Measurements from ENCODE around the gene FRMPD4. TPM values are rescaled to one million over a fixed set of nuclear protein-coding genes. Genes with fewer than 3 reads are reported as not detected.

The FRMPD4 gene
- total RNA-seq, 2 experiments from 2014 or later, result not detected

GRCh38 chrX:12595720-12596119 is 457.4 kb downstream of the FRMPD4 start:
- no peak for ATAC-seq (ENCODE audit: low read depth)
- DNase-seq, result no peak
- Mint-ChIP-seq H3K4me1 (no peaks in the 10 kb centered on the region), H3K27ac (no peak overlapping the region), H3K36me3 (no peaks in the 10 kb centered on the region), H3K27me3 (no peaks in the 10 kb centered on the region), H3K9me3 (no peaks in the 10 kb centered on the region), H3K4me3 (no peak overlapping the region)
- POLR2A ChIA-PET, result no interaction called here

GRCh38 chrX:12610079-12610478 is 471.8 kb downstream of the FRMPD4 start:
- POLR2A ChIA-PET, result no interaction called here
- Mint-ChIP-seq H3K4me1 (no peaks in the 10 kb centered on the region), H3K4me3 (no peak overlapping the region), H3K27me3 (peaks cover 3% of the 10 kb centered on the region), H3K27ac (no peak overlapping the region), H3K9me3 (no peaks in the 10 kb centered on the region), H3K36me3 (no peaks in the 10 kb centered on the region)
- DNase-seq, result no peak
- no peak for ATAC-seq (ENCODE audit: low read depth)

- Mint-ChIP-seq H3K27me3 (peaks cover 2% of the 10 kb centered on the region), H3K9me3 (no peaks in the 10 kb centered on the region), H3K36me3 (no peaks in the 10 kb centered on the region), H3K4me1 (no peaks in the 10 kb centered on the region), H3K4me3 (no peak overlapping the region), H3K27ac (no peak overlapping the region)
- POLR2A ChIA-PET, result no interaction called here
- ATAC-seq (ENCODE audit: low read depth), result no peak
- DNase-seq, result no peak
Measured at GRCh38 chrX:12611471-12611870, 473.2 kb downstream of the FRMPD4 start.

- no peak for ATAC-seq (ENCODE audit: low read depth)
- Mint-ChIP-seq H3K36me3 (no peaks in the 10 kb centered on the region), H3K4me1 (no peaks in the 10 kb centered on the region), H3K9me3 (no peaks in the 10 kb centered on the region), H3K27me3 (no peaks in the 10 kb centered on the region), H3K27ac (no peak overlapping the region), H3K4me3 (no peak overlapping the region)
- no peak for DNase-seq
- POLR2A ChIA-PET, result no interaction called here
Measured at GRCh38 chrX:12614266-12614665, 476.0 kb downstream of the FRMPD4 start.

- H3K9me3 Mint-ChIP-seq, result no peaks in the 10 kb centered on the region
- POLR2A ChIA-PET, result no interaction called here
- no peak overlapping the region for H3K27ac Mint-ChIP-seq
- H3K36me3 Mint-ChIP-seq, result no peaks in the 10 kb centered on the region
- ATAC-seq (ENCODE audit: low read depth) (no peak), DNase-seq (no peak)
- H3K4me1 Mint-ChIP-seq, result no peaks in the 10 kb centered on the region
- no peak overlapping the region for H3K4me3 Mint-ChIP-seq
- no peaks in the 10 kb centered on the region for H3K27me3 Mint-ChIP-seq
Measured at GRCh38 chrX:12615061-12615460, 476.8 kb downstream of the FRMPD4 start.

GRCh38 chrX:12617241-12617640 is 479.0 kb downstream of the FRMPD4 start:
- Mint-ChIP-seq H3K36me3 (no peaks in the 10 kb centered on the region), H3K9me3 (no peaks in the 10 kb centered on the region), H3K27ac (no peak overlapping the region), H3K4me3 (no peak overlapping the region), H3K4me1 (no peaks in the 10 kb centered on the region), H3K27me3 (no peaks in the 10 kb centered on the region)
- POLR2A ChIA-PET, result no interaction called here
- DNase-seq, result no peak
- ATAC-seq (ENCODE audit: low read depth), result no peak

DNA sequence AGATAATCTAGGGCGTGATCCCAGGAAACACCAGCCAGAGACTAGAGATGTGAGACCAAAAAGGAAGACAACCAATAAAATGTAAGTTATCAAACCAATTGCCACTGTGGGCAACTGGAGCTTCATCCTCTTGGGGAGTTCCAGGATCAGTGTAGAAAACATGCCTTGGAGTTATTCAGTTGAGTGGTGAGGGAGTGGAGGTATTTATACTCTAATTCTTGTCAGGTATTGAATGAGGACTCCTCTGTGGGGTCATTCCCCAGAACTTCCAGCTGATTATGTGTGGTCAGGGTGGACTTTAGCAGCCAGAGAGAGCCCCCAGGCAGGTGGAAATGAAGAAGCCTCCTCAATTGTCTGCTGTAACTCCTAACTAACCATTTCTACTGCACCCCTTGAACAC is 509.0 kb downstream of the FRMPD4 start:
- Mint-ChIP-seq H3K4me1 (no peaks in the 10 kb centered on the region), H3K27ac (no peak overlapping the region), H3K4me3 (no peak overlapping the region), H3K9me3 (no peaks in the 10 kb centered on the region), H3K27me3 (peaks cover 2% of the 10 kb centered on the region), H3K36me3 (no peaks in the 10 kb centered on the region)
- DNase-seq (no peak), ATAC-seq (ENCODE audit: low read depth) (no peak)
- POLR2A ChIA-PET, result no interaction called here

DNA sequence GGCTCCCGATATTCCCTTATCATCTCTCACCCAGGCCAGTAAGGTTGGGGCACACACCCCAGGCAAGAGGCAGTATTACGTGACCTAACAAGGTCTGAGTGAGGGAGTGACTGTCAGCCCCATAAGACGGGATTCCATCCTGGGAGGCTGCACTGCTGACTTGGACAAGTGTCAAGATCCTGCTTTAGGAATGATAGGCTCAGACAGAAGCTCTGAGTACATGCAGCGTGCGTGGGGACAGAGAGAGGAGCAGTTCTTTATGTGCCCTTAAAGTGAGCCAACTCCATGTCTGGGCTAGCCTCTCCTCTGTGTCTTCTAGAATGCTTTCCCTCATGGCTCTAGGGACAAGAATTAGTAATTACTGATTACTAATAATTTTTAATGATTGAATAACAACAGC is 510.7 kb downstream of the FRMPD4 start:
- no peak for ATAC-seq (ENCODE audit: low read depth)
- Mint-ChIP-seq H3K4me3 (no peak overlapping the region), H3K36me3 (no peaks in the 10 kb centered on the region), H3K27me3 (peaks cover 2% of the 10 kb centered on the region), H3K27ac (no peak overlapping the region), H3K9me3 (no peaks in the 10 kb centered on the region), H3K4me1 (no peaks in the 10 kb centered on the region)
- POLR2A ChIA-PET, result no interaction called here
- DNase-seq, result no peak

DNA sequence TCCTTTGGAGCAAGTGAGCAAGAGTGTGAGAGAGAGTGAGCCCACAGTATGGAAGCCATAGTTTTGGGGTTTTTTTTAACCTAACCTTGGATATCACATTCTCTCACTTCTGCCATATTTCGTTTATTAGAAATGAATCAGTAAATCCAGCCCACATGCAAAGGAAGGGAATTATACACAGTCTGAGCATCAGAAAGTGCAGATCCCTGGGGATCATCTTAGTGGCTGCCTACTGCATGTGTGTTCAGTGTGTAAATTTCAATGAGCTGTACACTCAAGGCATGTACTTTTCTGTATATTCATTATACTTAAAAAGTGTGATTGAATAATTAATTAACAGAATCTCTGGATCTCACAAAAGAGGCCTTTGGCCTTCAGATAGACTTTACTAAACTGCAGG is 519.2 kb downstream of the FRMPD4 start:
- H3K36me3 Mint-ChIP-seq, result no peaks in the 10 kb centered on the region
- H3K9me3 Mint-ChIP-seq, result no peaks in the 10 kb centered on the region
- DNase-seq (no peak), ATAC-seq (ENCODE audit: low read depth) (no peak)
- POLR2A ChIA-PET, result no interaction called here
- no peak overlapping the region for H3K27ac Mint-ChIP-seq
- H3K27me3 Mint-ChIP-seq, result no peaks in the 10 kb centered on the region
- H3K4me1 Mint-ChIP-seq, result peaks cover 4% of the 10 kb centered on the region
- H3K4me3 Mint-ChIP-seq, result no peak overlapping the region

- Mint-ChIP-seq H3K4me1 (peaks cover 4% of the 10 kb centered on the region), H3K9me3 (no peaks in the 10 kb centered on the region), H3K27me3 (no peaks in the 10 kb centered on the region), H3K4me3 (no peak overlapping the region), H3K27ac (no peak overlapping the region), H3K36me3 (no peaks in the 10 kb centered on the region)
- no peak for ATAC-seq (ENCODE audit: low read depth)
- DNase-seq, result no peak
- POLR2A ChIA-PET, result no interaction called here
Measured at GRCh38 chrX:12657881-12658280, 519.6 kb downstream of the FRMPD4 start.

GRCh38 chrX:12661464-12661863 is 523.2 kb downstream of the FRMPD4 start:
- H3K36me3 Mint-ChIP-seq, result no peaks in the 10 kb centered on the region

GRCh38 chrX:12672367-12673106 is 534.3 kb downstream of the FRMPD4 start:
- Mint-ChIP-seq H3K27ac (no peak overlapping the region), H3K4me1 (no peaks in the 10 kb centered on the region), H3K36me3 (no peaks in the 10 kb centered on the region), H3K4me3 (no peak overlapping the region), H3K9me3 (no peaks in the 10 kb centered on the region), H3K27me3 (peaks cover 3% of the 10 kb centered on the region)
- POLR2A ChIA-PET, result no interaction called here
- DNase-seq (no peak), ATAC-seq (ENCODE audit: low read depth) (no peak)

More at GRCh38 chrX:12661464-12661863, 523.2 kb downstream of the FRMPD4 start:
- DNase-seq, result no peak
- Mint-ChIP-seq H3K4me3 (no peak overlapping the region), H3K9me3 (no peaks in the 10 kb centered on the region), H3K27ac (no peak overlapping the region), H3K4me1 (peaks cover 4% of the 10 kb centered on the region), H3K27me3 (no peaks in the 10 kb centered on the region)
- ATAC-seq (ENCODE audit: low read depth), result no peak
- POLR2A ChIA-PET, result no interaction called here

DNA sequence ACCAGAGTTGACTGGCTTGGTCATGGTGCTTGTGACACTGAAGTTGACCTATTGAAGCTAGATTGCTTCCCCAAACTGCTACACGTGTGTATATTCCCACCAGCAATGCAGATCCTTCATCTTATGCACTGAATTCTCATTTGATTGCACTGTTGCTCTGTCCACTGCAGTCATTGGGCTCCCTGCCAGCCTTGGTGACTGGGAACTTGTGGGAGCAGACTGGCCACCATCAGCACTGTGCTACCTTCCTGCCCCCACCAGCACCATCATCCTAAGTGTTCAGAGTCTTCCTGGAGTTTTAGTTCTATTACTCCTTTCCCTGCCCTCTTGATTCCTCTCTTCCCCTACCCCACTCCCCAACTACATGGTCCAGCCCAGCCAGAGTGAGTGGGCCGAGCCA is 535.2 kb downstream of the FRMPD4 start:
- Mint-ChIP-seq H3K27ac (no peak overlapping the region), H3K27me3 (peaks cover 3% of the 10 kb centered on the region), H3K4me3 (no peak overlapping the region), H3K4me1 (no peaks in the 10 kb centered on the region), H3K36me3 (no peaks in the 10 kb centered on the region), H3K9me3 (no peaks in the 10 kb centered on the region)
- POLR2A ChIA-PET, result no interaction called here
- ATAC-seq (ENCODE audit: low read depth), result no peak
- no peak for DNase-seq

- no peak overlapping the region for H3K27ac Mint-ChIP-seq
- no peaks in the 10 kb centered on the region for H3K36me3 Mint-ChIP-seq
- H3K27me3 Mint-ChIP-seq, result peaks cover 8% of the 10 kb centered on the region
- H3K4me3 Mint-ChIP-seq, result no peak overlapping the region
- POLR2A ChIA-PET, result no interaction called here
- no peaks in the 10 kb centered on the region for H3K9me3 Mint-ChIP-seq
- ATAC-seq (ENCODE audit: low read depth) (no peak), DNase-seq (no peak)
- H3K4me1 Mint-ChIP-seq, result no peaks in the 10 kb centered on the region
Measured at GRCh38 chrX:12679522-12679921, 541.2 kb downstream of the FRMPD4 start.

GRCh38 chrX:12681047-12681446 is 542.8 kb downstream of the FRMPD4 start:
- DNase-seq, result no peak

More at GRCh38 chrX:12681047-12681446, 542.8 kb downstream of the FRMPD4 start:
- no peak for ATAC-seq (ENCODE audit: low read depth)
- Mint-ChIP-seq H3K27ac (no peak overlapping the region), H3K4me3 (no peak overlapping the region), H3K36me3 (no peaks in the 10 kb centered on the region), H3K27me3 (peaks cover 8% of the 10 kb centered on the region), H3K4me1 (no peaks in the 10 kb centered on the region), H3K9me3 (no peaks in the 10 kb centered on the region)
- POLR2A ChIA-PET, result no interaction called here
